HepG2 (cell line): Measurements from ENCODE around the gene IFI35. TPM values are rescaled to one million over a fixed set of nuclear protein-coding genes. Genes with fewer than 3 reads are reported as not detected.

Experiments
- MEIS2 ChIP-seq: sonication (generic); formaldehyde crosslinking; IDR thresholded peaks from 2 replicates; pipeline ENCODE4 v1.9.0; 2021; ENCODE audit warnings: mild to moderate bottlenecking, missing genetic modification reagents
- PAWR ChIP-seq: sonication (generic); formaldehyde crosslinking; IDR thresholded peaks from 2 replicates; pipeline ENCODE4 v1.4.0; 2020; ENCODE audit warnings: missing genetic modification reagents, mild to moderate bottlenecking, borderline replicate concordance
- PHF21A ChIP-seq: sonication (generic); formaldehyde crosslinking; IDR thresholded peaks from 2 replicates; pipeline ENCODE4 v1.5.0; 2020; ENCODE audit warnings: mild to moderate bottlenecking, missing genetic modification reagents
- SNAI1 ChIP-seq: sonication (generic); formaldehyde crosslinking; IDR thresholded peaks from 2 replicates; pipeline ENCODE4 v1.5.0; 2020; ENCODE audit warnings: mild to moderate bottlenecking, missing genetic modification reagents, borderline replicate concordance
- SNAPC5 ChIP-seq: sonication (generic); formaldehyde crosslinking; IDR thresholded peaks from 2 replicates; pipeline ENCODE4 v1.8.1; 2023; ENCODE audit warnings: mild to moderate bottlenecking, missing genetic modification reagents, borderline replicate concordance
- SNRNP70 ChIP-seq: fragments of 200-400 bp; formaldehyde crosslinking; IDR thresholded peaks from 2 replicates; pipeline ENCODE4 v1.6.1; 2017; ENCODE audit warnings: mild to moderate bottlenecking, low read depth, low read length, moderate library complexity
- UBTF ChIP-seq: sonication (generic); formaldehyde crosslinking; IDR thresholded peaks from 2 replicates; pipeline ENCODE4 v1.4.0; 2020; ENCODE audit warnings: mild to moderate bottlenecking, missing genetic modification reagents
- ZFP36 ChIP-seq: fragments of 150-350 bp; IDR thresholded peaks from 2 replicates; pipeline ENCODE4 v1.6.1; 2018; ENCODE audit warnings: borderline replicate concordance, low read length, low read depth; ENCODE audit not compliant: partially characterized antibody
- ZNF354B ChIP-seq: sonication (generic); formaldehyde crosslinking; IDR thresholded peaks from 2 replicates; pipeline ENCODE4 v1.8.0; 2022; ENCODE audit warnings: mild to moderate bottlenecking, missing genetic modification reagents
- ZNF451 ChIP-seq: sonication (generic); formaldehyde crosslinking; IDR thresholded peaks from 2 replicates; pipeline ENCODE4 v1.5.0; 2020; ENCODE audit warnings: mild to moderate bottlenecking, missing genetic modification reagents
- ZNF510 ChIP-seq: sonication (generic); formaldehyde crosslinking; IDR thresholded peaks from 2 replicates; pipeline ENCODE4 v1.4.0; 2020; ENCODE audit warnings: low read depth, mild to moderate bottlenecking, missing genetic modification reagents
- ZNF891 ChIP-seq: sonication (generic); formaldehyde crosslinking; IDR thresholded peaks from 2 replicates; pipeline ENCODE4 v1.5.0; 2020; ENCODE audit warnings: mild to moderate bottlenecking, missing genetic modification reagents
- ZSCAN20 ChIP-seq: sonication (generic); formaldehyde crosslinking; IDR thresholded peaks from 2 replicates; pipeline ENCODE4 v1.4.0; 2020; ENCODE audit warnings: missing genetic modification reagents, mild to moderate bottlenecking, borderline replicate concordance
- polyA plus RNA-seq, 8 experiments: library from polyadenylated mRNA; depleted of rRNA in 3 of 8; stranded (reverse) in 7 of 8; unstranded in 1 of 8; fragments of >200 nt; fragmentation: Illumina TruSeq in 4 of 8; extraction: Trizol in 4 of 8; gene quantifications; 2 replicates each; pipeline versions ENCODE4 v1.2.1 to v1.2.3, GENCODE V29; 2011 to 2016; ENCODE audit warnings: low read depth in 4 of 8, missing spikeins in 1 of 8, mixed read lengths in 1 of 8; ENCODE audit not compliant: insufficient read depth in 1 of 8
- total RNA-seq, 5 experiments: library from RNA; depleted of rRNA; stranded (reverse); fragments of >200 nt; fragmentation: Illumina TruSeq; extraction: Trizol; gene quantifications; 2 replicates each; pipeline ENCODE4 v1.2.3, GENCODE V29; 2016; ENCODE audit warnings: low read depth in 1 of 5
- TF ChIP-seq, protein P1 (sequence below): sonication (generic); formaldehyde crosslinking; IDR thresholded peaks from 2 replicates; pipeline ENCODE4 v1.4.0; 2020; ENCODE audit warnings: missing genetic modification reagents
- TF ChIP-seq, protein P2 (sequence below): sonication (generic); formaldehyde crosslinking; IDR thresholded peaks from 2 replicates; pipeline ENCODE4 v1.8.1; 2023; ENCODE audit warnings: mild to moderate bottlenecking, inconsistent platforms, moderate library complexity, missing genetic modification reagents, borderline replicate concordance
- TF ChIP-seq, protein P3 (sequence below), 2 experiments: sonication (generic) in 1 of 2; formaldehyde crosslinking in 1 of 2; IDR thresholded peaks; 2 replicates each; pipeline versions ENCODE4 v1.6.1 to v1.9.0; 2014 to 2022; ENCODE audit warnings: antibody characterized with exemption in 1 of 2, borderline replicate concordance in 1 of 2, inconsistent platforms in 1 of 2, low read depth in 1 of 2, missing genetic modification reagents in 1 of 2

IFI35 gene
- total and polyA plus RNA-seq, 2 of the 13 experiments (the other 11 are each of a cell fraction or from before 2014, with no cell fraction given), result 28.9 to 38.1 TPM

DNA sequence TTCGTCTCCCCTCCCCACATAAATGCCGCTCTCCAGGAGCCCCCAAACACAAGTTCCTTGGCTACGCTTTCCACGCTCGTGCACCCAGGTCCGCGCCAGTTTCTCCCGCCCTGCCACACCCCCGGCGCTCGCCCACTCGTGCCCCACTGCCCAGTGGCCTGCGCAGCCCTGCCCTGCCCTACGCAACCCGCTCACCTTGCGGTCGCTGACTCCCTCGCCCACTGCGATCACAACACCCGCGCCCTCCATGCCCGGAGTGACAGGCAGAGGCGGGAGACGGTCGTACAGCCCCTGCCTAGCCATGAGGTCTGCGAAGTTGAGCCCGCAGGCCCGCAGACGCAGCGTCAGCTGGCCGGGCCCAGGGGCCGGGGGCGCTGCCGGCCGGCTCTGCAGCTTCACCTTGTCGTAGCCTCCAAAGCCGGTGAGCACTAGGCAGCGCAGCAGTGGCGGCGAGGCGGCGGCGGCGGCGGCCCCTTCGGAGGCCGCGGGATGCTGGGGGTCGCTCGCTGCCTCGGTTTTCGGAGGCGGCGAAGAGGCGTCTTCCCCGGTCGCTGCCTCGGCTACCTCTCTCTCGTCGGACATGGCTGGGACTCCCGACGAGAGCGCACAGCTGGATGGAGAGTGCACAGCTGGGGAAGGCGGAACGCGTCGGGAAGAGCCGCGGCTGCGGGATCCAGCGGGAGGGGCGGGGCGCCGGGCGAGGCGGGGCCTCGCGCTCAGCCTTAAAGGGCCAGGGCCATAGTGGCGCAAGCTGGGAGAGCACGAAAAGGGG lies 15.3 kb downstream of the IFI35 start, which contains the start of gene VAT1 (continued):
- TF ChIP-seq ZNF451 (CRISPR knock-in tag) (peak; percentile 73; the same call in 1 of the 2 replicates), PAWR (CRISPR knock-in tag) (peak; percentile 66; the same call in 1 of the 2 replicates), SNAPC5 (CRISPR knock-in tag) (no peak), ZNF891 (CRISPR knock-in tag) (peak; percentile 89), ZNF510 (CRISPR knock-in tag) (peak; percentile 30; the same call in 1 of the 2 replicates), SNAI1 (CRISPR knock-in tag) (no peak; the same call in 1 of the 2 replicates), MEIS2 (CRISPR knock-in tag) (peak; percentile 75; the same call in 1 of the 2 replicates), UBTF (peak; percentile 90; the same call in 1 of the 2 replicates), PHF21A (no peak), ZSCAN20 (peak; percentile 87; the same call in 1 of the 2 replicates), ZNF354B (CRISPR knock-in tag) (no peak), SNRNP70 (no peak), ZFP36 (no peak)
- TF ChIP-seq, protein P1, sequence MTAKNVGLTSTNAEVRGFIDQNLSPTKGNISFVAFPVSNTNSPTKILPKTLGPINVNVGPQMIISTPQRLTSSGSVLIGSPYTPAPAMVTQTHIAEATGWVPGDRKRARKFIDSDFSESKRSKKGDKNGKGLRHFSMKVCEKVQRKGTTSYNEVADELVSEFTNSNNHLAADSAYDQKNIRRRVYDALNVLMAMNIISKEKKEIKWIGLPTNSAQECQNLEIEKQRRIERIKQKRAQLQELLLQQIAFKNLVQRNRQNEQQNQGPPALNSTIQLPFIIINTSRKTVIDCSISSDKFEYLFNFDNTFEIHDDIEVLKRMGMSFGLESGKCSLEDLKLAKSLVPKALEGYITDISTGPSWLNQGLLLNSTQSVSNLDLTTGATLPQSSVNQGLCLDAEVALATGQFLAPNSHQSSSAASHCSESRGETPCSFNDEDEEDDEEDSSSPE, result no peak
- TF ChIP-seq, protein P2, sequence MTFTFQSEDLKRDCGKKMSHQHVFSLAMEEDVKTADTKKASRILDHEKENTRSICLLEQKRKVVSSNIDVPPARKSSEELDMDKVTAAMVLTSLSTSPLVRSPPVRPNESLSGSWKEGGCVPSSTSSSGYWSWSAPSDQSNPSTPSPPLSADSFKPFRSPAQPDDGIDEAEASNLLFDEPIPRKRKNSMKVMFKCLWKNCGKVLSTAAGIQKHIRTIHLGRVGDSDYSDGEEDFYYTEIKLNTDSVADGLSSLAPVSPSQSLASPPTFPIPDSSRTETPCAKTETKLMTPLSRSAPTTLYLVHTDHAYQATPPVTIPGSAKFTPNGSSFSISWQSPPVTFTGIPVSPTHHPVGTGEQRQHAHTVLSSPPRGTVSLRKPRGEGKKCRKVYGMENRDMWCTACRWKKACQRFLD, result peak; percentile 96
- TF ChIP-seq, protein P3, sequence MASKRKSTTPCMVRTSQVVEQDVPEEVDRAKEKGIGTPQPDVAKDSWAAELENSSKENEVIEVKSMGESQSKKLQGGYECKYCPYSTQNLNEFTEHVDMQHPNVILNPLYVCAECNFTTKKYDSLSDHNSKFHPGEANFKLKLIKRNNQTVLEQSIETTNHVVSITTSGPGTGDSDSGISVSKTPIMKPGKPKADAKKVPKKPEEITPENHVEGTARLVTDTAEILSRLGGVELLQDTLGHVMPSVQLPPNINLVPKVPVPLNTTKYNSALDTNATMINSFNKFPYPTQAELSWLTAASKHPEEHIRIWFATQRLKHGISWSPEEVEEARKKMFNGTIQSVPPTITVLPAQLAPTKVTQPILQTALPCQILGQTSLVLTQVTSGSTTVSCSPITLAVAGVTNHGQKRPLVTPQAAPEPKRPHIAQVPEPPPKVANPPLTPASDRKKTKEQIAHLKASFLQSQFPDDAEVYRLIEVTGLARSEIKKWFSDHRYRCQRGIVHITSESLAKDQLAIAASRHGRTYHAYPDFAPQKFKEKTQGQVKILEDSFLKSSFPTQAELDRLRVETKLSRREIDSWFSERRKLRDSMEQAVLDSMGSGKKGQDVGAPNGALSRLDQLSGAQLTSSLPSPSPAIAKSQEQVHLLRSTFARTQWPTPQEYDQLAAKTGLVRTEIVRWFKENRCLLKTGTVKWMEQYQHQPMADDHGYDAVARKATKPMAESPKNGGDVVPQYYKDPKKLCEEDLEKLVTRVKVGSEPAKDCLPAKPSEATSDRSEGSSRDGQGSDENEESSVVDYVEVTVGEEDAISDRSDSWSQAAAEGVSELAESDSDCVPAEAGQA (IDR thresholded peaks at IDR 0.05; ENCODE audit: low read depth), result 0 out of 2 replicates have a peak, but pooled peaks have one; percentile 15
- TF ChIP-seq, protein P3 (CRISPR knock-in tag; IDR thresholded peaks at IDR 0.05; ENCODE audit: borderline replicate concordance), result peak; percentile 96
